ENCODE measurements around the gene CADM1.

CADM1 gene

GRCh38 chr11:115398333-115399080 lies 105.7 kb downstream of the CADM1 start:
- no peak for DNase-seq (ENCODE audit: low spot score)

DNA sequence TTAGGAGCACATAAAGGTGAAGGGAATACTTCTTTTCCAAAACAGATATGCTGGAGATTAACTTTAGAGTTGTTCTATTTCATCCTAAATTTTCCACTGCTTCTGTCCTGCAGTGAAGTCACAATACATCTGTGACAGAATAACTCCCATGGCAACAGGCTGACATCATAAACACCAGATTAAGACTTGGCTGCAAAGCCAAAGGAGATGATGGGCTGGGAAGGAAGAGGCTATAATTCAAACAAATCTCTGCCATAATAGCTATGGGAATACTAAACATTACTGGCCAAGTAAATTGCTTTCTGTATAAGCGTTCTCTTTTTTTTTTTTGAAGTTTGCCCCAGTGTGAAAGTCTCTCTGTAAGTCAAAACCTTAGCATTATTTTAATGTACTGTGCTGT lies 107.7 kb downstream of the CADM1 start:
- no peak for DNase-seq (ENCODE audit: low spot score)

- no peak for DNase-seq (ENCODE audit: low spot score)
Observed at GRCh38 chr11:115393950-115394349, 110.3 kb downstream of the CADM1 start.

DNA sequence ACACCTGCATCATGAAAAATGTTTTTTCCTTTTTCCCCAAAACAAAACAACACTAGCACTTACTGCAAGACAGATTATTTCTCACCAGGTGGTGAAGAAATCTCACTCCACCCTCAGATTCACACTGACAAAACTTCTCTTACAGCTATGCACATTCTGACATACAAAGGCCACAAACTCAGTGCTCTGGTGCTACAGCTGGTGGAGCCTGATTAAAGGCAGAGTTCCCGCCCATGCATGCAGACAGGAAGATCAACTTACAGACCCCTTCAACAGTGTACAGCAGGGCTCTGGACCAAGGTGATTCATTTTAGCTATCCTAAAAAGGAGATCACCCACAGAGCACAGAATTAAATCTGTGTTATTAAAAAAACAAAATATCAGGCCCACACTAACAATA lies 112.6 kb downstream of the CADM1 start:
- DNase-seq (ENCODE audit: low spot score), result no peak

DNA sequence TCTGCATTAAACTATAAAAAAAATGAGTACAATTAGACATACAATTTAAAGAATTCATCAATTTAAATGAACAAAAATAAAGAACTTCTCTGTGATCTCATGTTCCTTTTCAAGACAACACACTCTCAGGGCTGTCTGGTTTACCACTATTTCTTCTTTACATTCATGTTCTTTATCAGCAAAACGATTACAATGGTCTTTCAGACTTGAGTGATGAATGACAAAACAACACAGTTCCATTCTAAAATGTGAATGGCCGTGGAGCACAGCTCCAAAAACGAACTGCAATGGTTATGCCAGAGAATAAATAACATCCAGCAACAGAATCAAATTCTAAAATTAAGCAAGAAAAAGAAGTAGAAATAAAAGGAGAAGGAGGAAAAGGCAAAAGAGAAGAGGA lies 113.1 kb downstream of the CADM1 start:
- no peak for DNase-seq (ENCODE audit: low spot score)

DNA sequence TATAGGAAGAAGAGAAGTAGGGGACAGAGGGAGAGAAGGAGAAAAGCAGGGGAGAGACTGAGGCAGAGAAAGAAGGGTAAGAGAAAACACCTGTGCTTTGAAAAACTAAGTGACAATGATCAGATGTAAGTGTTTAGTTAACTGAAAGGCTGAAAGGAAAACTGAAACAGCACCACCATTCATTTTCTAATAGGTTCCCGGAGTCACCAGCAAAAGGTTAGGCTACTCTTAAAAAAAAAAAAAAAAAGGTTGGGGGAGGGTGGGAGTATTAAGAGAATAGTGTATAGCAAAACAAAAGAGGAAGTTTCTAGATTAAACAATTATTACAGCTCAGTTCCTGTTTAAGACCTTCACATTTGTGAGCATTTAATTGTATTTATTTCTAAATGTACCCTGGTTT lies 113.8 kb downstream of the CADM1 start:
- DNase-seq (ENCODE audit: low spot score), result no peak

GRCh38 chr11:115389790-115390189 lies 114.4 kb downstream of the CADM1 start:
- DNase-seq (ENCODE audit: low spot score), result no peak

DNA sequence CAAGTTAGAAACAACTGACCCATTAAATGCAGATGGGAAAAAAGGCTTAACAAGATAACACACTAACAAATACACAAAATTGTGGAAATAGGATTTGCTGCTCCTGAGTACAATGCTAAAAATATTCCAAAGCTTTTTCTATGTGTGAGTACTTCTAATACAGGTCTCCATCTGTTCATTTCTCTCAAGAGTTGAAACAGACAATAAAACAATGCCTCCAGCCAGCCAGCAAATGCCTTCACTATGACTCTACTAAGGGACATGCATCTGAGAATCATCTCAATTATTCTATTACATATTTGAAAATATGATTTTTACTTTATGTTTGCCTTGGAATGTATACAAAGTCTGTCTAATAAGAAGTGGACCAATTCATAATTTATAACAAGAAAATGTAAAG lies 119.0 kb downstream of the CADM1 start:
- DNase-seq (ENCODE audit: low spot score), result no peak

- no peak for DNase-seq (ENCODE audit: low spot score)
Observed at GRCh38 chr11:115384236-115384635, 120.0 kb downstream of the CADM1 start.

- DNase-seq (ENCODE audit: low spot score), result no peak
Observed at GRCh38 chr11:115383431-115383830, 120.8 kb downstream of the CADM1 start.

- DNase-seq (ENCODE audit: low spot score), result no peak
Observed at GRCh38 chr11:115379528-115379927, 124.7 kb downstream of the CADM1 start.

- no peak for DNase-seq (ENCODE audit: low spot score)
Observed at GRCh38 chr11:115378557-115378956, 125.7 kb downstream of the CADM1 start.

DNA sequence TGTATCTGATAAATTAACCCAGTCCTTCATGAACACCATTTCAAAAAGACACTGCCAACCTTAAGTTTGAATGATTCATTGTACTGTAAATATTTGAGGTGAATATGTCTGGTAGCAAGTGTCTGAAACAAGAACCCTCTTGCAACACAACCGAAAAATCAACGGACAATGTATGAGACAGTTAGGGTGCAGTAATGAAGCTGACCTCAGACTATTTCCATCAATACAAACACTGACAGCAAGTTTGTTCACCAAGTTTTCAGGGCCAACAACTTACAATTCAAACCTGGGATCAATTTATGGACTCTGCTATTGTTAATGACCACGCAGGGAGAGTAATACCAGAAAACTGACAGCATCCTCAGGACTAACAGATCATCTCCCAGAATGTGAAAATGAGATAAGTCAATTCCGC lies 126.3 kb downstream of the CADM1 start:
- no peak for DNase-seq (ENCODE audit: low spot score)

GRCh38 chr11:115368616-115369015 lies 135.6 kb downstream of the CADM1 start:
- no peak for DNase-seq (ENCODE audit: low spot score)

DNA sequence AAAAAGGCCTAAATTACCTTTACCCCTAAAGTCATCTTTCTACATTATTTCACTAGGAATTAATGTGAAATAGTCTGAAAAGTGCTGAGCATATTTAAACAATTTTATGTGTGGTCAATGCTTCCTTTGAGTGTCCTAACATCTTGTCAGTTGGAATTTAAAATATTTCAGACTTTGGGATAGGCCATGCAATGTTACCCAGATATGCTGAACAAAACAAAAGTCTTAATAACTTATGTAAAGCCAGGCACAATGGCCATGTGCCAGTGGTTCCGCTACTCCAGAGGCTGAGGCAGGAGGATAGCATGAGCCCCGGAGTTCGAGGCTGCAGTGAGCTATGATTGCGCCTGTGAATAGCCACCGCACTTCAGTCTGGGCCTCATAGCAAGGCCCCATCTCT lies 137.4 kb downstream of the CADM1 start:
- no peak for DNase-seq (ENCODE audit: low spot score)

DNA sequence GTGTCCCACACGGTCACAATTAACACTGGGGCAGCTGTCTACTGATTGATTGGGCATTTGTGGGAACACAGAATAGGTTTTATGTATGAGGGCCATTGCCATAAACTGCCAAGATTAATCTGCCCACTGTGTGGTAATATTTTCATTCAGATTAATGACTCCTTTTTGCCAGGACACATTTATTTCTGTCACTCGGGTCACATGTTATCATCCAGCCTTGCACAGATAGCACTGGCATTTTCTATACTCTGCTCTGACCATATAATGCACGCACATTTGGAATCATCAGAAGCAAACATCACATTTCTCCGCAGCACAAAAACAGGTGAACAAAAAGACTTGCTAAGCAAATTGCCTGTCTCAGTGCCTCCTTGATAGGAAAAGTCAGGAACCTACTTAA lies 138.3 kb downstream of the CADM1 start:
- no peak for DNase-seq (ENCODE audit: low spot score)

DNA sequence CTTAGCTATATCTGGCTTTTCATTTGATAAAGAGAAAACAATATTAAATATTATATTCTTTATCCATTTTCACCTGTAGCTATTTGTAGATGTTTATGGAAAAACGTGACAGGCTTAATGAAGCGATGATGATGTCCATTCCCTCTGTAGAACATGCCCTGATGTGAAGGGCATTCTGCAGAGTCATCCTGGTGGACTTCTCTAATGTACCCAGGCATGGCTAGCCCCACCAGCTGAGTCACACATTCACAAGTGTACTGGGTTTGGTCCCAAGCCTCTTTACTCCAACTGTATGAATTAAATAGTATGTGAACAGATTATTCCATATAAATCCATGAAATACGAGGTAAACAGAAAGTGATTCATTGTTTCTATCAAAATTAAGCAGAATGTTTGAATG lies 139.3 kb downstream of the CADM1 start:
- DNase-seq (ENCODE audit: low spot score), result no peak

GRCh38 chr11:115363921-115364320 lies 140.3 kb downstream of the CADM1 start:
- DNase-seq (ENCODE audit: low spot score), result no peak

- no peak for DNase-seq (ENCODE audit: low spot score)
Observed at GRCh38 chr11:115363426-115363825, 140.8 kb downstream of the CADM1 start.

- DNase-seq (ENCODE audit: low spot score), result no peak
Observed at GRCh38 chr11:115362997-115363396, 141.2 kb downstream of the CADM1 start.

DNA sequence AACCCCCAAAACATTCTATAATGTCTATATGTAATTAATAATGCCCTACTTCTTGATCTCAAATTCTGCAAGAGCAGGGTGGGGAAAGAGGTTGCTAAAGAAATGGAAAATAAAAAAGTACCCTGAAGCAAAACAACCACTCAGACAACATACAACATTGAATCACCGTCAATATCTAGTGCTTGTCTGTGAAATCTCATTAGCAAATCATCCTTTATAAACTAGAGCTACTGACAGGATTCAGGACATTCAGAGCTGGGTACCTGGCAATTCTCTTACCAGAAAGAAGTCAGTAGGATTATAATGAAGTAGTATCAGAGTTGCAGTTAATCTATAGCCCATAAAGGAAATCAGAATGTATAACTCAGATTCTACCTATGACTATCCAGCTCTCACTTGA lies 143.2 kb downstream of the CADM1 start:
- DNase-seq (ENCODE audit: low spot score), result no peak

- no peak for DNase-seq (ENCODE audit: low spot score)
Observed at GRCh38 chr11:115360186-115360824, 143.9 kb downstream of the CADM1 start.

DNA sequence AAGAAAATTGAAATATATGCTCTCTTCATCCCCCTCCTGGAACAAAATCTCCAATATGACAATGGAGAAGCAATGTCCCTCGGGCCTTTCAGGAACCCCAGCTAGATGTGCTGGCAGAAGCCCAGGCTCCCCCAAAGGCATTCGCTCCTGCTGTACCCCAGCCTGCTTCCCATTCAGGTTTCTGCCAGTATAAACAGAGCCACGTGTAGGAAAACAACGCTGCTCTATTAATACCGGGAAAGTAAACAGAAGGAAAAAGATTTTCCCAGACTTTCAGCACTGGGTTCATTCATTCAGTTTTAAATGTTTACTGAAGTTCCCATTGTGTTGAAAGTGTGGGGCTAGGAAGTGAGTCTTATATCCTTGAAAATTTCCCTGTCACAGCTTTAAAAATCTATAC lies 147.1 kb downstream of the CADM1 start:
- DNase-seq (ENCODE audit: low spot score), result no peak
